ENCODE data around the gene GIT1.

GRCh38 chr17:29623283-29623647 lies 33.8 kb upstream of the GIT1 start:
- TF ChIP-seq REST (IDR thresholded peaks at IDR 0.05; ENCODE audit: unreplicated experiment) = no peak
- TF ChIP-seq CTCF (conservative IDR thresholded peaks at IDR 0.05; ENCODE audit: low read depth in 2 of 2) = no peak
- TF ChIP-seq EZH2phosphoT487 (IDR thresholded peaks at IDR 0.05; ENCODE audit: unreplicated experiment) = no peak
- TF ChIP-seq EZH2 (IDR thresholded peaks at IDR 0.05; ENCODE audit: low read depth, unreplicated experiment) = no peak
- TF ChIP-seq POLR2AphosphoS5 (IDR thresholded peaks at IDR 0.05; ENCODE audit: low read depth) = no peak
- TF ChIP-seq, protein P1, sequence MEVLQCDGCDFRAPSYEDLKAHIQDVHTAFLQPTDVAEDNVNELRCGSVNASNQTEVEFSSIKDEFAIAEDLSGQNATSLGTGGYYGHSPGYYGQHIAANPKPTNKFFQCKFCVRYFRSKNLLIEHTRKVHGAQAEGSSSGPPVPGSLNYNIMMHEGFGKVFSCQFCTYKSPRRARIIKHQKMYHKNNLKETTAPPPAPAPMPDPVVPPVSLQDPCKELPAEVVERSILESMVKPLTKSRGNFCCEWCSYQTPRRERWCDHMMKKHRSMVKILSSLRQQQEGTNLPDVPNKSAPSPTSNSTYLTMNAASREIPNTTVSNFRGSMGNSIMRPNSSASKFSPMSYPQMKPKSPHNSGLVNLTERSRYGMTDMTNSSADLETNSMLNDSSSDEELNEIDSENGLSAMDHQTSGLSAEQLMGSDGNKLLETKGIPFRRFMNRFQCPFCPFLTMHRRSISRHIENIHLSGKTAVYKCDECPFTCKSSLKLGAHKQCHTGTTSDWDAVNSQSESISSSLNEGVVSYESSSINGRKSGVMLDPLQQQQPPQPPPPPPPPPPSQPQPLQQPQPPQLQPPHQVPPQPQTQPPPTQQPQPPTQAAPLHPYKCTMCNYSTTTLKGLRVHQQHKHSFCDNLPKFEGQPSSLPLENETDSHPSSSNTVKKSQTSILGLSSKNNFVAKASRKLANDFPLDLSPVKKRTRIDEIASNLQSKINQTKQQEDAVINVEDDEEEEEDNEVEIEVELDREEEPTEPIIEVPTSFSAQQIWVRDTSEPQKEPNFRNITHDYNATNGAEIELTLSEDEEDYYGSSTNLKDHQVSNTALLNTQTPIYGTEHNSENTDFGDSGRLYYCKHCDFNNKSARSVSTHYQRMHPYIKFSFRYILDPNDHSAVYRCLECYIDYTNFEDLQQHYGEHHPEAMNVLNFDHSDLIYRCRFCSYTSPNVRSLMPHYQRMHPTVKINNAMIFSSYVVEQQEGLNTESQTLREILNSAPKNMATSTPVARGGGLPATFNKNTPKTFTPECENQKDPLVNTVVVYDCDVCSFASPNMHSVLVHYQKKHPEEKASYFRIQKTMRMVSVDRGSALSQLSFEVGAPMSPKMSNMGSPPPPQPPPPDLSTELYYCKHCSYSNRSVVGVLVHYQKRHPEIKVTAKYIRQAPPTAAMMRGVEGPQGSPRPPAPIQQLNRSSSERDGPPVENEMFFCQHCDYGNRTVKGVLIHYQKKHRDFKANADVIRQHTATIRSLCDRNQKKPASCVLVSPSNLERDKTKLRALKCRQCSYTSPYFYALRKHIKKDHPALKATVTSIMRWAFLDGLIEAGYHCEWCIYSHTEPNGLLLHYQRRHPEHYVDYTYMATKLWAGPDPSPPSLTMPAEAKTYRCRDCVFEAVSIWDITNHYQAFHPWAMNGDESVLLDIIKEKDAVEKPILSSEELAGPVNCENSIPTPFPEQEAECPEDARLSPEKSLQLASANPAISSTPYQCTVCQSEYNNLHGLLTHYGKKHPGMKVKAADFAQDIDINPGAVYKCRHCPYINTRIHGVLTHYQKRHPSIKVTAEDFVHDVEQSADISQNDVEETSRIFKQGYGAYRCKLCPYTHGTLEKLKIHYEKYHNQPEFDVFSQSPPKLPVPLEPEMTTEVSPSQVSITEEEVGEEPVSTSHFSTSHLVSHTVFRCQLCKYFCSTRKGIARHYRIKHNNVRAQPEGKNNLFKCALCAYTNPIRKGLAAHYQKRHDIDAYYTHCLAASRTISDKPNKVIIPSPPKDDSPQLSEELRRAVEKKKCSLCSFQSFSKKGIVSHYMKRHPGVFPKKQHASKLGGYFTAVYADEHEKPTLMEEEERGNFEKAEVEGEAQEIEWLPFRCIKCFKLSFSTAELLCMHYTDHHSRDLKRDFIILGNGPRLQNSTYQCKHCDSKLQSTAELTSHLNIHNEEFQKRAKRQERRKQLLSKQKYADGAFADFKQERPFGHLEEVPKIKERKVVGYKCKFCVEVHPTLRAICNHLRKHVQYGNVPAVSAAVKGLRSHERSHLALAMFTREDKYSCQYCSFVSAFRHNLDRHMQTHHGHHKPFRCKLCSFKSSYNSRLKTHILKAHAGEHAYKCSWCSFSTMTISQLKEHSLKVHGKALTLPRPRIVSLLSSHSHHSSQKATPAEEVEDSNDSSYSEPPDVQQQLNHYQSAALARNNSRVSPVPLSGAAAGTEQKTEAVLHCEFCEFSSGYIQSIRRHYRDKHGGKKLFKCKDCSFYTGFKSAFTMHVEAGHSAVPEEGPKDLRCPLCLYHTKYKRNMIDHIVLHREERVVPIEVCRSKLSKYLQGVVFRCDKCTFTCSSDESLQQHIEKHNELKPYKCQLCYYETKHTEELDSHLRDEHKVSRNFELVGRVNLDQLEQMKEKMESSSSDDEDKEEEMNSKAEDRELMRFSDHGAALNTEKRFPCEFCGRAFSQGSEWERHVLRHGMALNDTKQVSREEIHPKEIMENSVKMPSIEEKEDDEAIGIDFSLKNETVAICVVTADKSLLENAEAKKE (CRISPR knock-in tag; IDR thresholded peaks at IDR 0.05) = no peak
- no peak for TF ChIP-seq CREB1 (CRISPR knock-in tag; IDR thresholded peaks at IDR 0.05; ENCODE audit: low read depth)
- TF ChIP-seq, protein P2, sequence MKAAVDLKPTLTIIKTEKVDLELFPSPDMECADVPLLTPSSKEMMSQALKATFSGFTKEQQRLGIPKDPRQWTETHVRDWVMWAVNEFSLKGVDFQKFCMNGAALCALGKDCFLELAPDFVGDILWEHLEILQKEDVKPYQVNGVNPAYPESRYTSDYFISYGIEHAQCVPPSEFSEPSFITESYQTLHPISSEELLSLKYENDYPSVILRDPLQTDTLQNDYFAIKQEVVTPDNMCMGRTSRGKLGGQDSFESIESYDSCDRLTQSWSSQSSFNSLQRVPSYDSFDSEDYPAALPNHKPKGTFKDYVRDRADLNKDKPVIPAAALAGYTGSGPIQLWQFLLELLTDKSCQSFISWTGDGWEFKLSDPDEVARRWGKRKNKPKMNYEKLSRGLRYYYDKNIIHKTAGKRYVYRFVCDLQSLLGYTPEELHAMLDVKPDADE (IDR thresholded peaks at IDR 0.05) = no peak
- no peak for TF ChIP-seq JUNB (IDR thresholded peaks at IDR 0.05; ENCODE audit: unreplicated experiment)
- TF ChIP-seq ZNF331 (CRISPR knock-in tag; IDR thresholded peaks at IDR 0.05; ENCODE audit: low read depth) = no peak
- TF ChIP-seq ZNF114 (CRISPR knock-in tag; IDR thresholded peaks at IDR 0.05) = no peak
- no peak for TF ChIP-seq STAT1 (IDR thresholded peaks at IDR 0.05; ENCODE audit: unreplicated experiment)

All from GM23338 (cell line).